TTC549 (cell line): ENCODE data around the gene FAM32A.

ENCODE experiments used
- FAIRE-seq: peaks from 2 replicates; lab custom pipeline; 2012; peaks lifted over from hg19 to GRCh38; lab: Jason Lieb, UNC

Gene FAM32A

GRCh38 chr19:16225279-16226183 is 40.3 kb downstream of the FAM32A start:
- FAIRE-seq = no peak

- FAIRE-seq = no peak
Observed at GRCh38 chr19:16226184-16226591, 41.0 kb downstream of the FAM32A start.

- FAIRE-seq = no peak
Observed at GRCh38 chr19:16226878-16227836, 41.9 kb downstream of the FAM32A start.

- no peak for FAIRE-seq
Observed at GRCh38 chr19:16227837-16228636, 42.8 kb downstream of the FAM32A start.

- no peak for FAIRE-seq
Observed at GRCh38 chr19:16228637-16229321, 43.6 kb downstream of the FAM32A start.

- no peak for FAIRE-seq
Observed at GRCh38 chr19:16229322-16229641, 44.1 kb downstream of the FAM32A start.

GRCh38 chr19:16232127-16232526 is 46.9 kb downstream of the FAM32A start:
- no peak for FAIRE-seq

GRCh38 chr19:16232568-16232967 is 47.4 kb downstream of the FAM32A start:
- FAIRE-seq = no peak

GRCh38 chr19:16233081-16233776 is 48.0 kb downstream of the FAM32A start:
- no peak for FAIRE-seq

GRCh38 chr19:16233836-16234551 is 48.8 kb downstream of the FAM32A start:
- no peak for FAIRE-seq

- FAIRE-seq = no peak
Observed at GRCh38 chr19:16234552-16235445, 49.6 kb downstream of the FAM32A start.

GRCh38 chr19:16235811-16236652 is 50.8 kb downstream of the FAM32A start:
- FAIRE-seq = no peak
